ENCODE results near the gene RRAGB.
"Not testable (repeated sequence)": the region's sequence is repeated elsewhere in the genome, so short reads cannot be mapped to it uniquely, and the experiment has no call there.

The RRAGB gene

GRCh38 chrX:55774419-55774818 lies 56.9 kb downstream of the RRAGB start:
- not testable (repeated sequence) for DNase-seq

- DNase-seq, result no peak
Observed at GRCh38 chrX:55777596-55777995, 60.0 kb downstream of the RRAGB start.

DNA sequence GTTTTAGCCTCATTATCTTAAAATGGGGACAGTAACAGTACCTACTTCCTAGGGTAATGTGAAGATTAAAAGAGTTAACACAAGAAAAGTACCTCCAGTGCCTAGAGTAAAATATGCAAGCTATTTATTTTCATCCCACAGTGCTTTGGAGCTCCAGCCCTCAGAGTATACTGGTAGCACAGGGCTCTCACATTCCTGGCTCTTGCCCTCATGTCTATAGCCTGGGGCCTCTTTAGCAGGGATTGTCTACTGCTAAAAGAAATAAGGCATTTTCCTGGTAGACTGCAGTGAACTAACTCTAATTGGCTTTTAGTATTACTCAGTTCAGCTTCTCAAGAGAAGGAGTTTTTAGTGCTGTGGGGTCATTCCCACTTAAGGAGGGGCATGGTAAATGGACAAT lies 60.8 kb downstream of the RRAGB start:
- no peak for DNase-seq

DNA sequence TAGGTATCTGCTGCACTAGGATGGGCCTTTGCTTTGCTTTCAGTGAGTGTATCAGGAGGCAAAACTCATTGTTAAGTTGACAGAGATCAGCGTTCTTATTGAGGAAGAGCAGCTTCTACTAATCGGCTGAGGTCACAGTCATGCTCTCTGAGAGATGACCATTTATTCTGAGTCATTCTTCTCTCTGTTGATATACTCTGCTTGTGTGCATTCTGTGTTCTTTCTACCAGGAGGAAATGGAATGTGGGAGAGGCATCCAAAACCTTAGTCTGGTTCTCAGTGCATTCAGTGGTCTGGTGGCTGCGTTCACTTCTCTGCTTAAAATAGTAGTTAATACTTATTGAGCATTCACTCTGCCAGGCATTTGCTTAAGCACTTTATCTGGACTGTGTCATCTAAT lies 66.2 kb downstream of the RRAGB start:
- no peak for DNase-seq

DNA sequence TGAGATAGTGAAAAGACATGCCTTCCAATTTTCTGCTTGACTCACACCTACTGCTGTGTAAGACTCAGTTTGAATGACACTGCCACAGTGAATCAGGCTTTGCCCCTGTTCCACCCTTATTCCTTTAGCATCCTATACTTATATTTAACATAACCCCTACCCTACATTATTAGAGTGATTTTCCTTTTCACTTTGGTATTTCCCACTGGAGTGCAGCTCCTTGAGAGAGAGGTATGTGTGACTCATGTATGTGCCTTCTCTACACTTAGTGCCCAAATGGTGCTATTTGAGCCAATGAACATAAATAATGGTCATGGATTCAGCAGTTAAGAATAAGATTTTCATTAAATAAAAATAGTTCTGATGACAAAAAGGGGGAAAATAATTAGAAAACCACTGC lies 69.5 kb downstream of the RRAGB start:
- DNase-seq, result no peak

DNA sequence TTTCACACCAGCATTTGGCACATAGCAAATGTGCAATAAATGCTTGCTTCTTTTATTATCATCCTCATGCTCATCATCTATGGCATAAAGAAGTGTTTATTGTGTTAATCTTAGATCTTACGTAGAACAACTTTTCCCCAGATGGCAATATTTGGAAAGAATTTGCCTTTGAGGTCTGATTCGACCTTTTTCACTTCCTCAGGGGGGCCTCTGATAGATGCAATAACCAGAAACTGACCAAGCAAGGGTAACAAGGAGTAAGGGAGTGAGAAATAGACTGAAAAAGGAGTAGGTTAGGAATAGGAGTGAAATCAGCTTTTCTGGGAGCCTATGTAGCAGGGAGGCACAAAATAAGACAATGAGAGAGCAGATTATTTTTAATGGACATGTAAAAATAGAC lies 70.2 kb downstream of the RRAGB start:
- no peak for DNase-seq

GRCh38 chrX:55794405-55794804 lies 76.9 kb downstream of the RRAGB start:
- DNase-seq, result no peak

- no peak for DNase-seq
Observed at GRCh38 chrX:55796496-55796895, 78.9 kb downstream of the RRAGB start.

DNA sequence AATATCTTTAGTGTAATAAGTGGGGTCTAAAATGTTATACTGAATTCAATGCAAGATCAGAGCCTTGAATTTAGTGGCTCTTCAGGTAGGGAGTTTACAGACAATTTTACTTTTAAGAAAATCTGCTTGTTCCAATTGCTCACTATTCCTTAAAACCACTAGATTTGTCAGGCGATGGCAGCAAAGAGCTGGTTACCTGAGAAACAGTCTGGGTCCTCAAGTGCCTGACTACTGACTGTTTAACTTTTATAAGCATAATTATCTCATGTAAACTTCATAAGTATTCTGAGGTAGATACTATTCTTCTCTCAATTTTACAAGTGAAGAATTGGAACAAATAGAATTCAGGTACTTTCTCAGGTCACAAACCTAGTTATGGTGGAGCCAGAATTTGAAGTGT lies 84.3 kb downstream of the RRAGB start:
- no peak for DNase-seq
